ENCODE measurements around the gene SAP30.

SAP30 gene

GRCh38 chr4:173415885-173416653 lies 45.3 kb downstream of the SAP30 start:
- no peak for DNase-seq

GRCh38 chr4:173417833-173418232 lies 47.1 kb downstream of the SAP30 start:
- no peak for DNase-seq

- no peak for DNase-seq
These were observed 47.9 kb downstream of the SAP30 start for GRCh38 chr4:173418639-173419038.

GRCh38 chr4:173420324-173420752 lies 49.6 kb downstream of the SAP30 start:
- DNase-seq, result peak; percentile 19

- no peak for DNase-seq
These were observed 50.0 kb downstream of the SAP30 start for GRCh38 chr4:173420801-173421200.

- DNase-seq, result peak; percentile 77
These were observed 54.4 kb downstream of the SAP30 start for GRCh38 chr4:173424899-173425805.

- DNase-seq, result no peak
These were observed 55.3 kb downstream of the SAP30 start for GRCh38 chr4:173426064-173426463.

Measured in EL (cell line).